GM19455 (cell line): ENCODE measurements around the gene SLAMF9.

Experiments used
- ATAC-seq: cut with Tn5 transposase; IDR thresholded peaks from one replicate; pipeline ENCODE4 v1.9.1; 2021; ENCODE audit not compliant: unreplicated experiment

The SLAMF9 gene

GRCh38 chr1:159902541-159902940 is 51.5 kb downstream of the SLAMF9 start:
- ATAC-seq, result no peak
